ENCODE data around the gene GPR180.

GRCh38 chr13:94585543-94586101 lies 16.0 kb upstream of the GPR180 start:
- TF ChIP-seq CTCF (IDR thresholded peaks at IDR 0.05) = no peak
- TF ChIP-seq POLR2A (IDR thresholded peaks at IDR 0.05) = no peak

All from thyroid gland (tissue), 4 donors.